Keratinocyte (primary cell): ENCODE measurements around the gene SLC27A4.

Experiments used
- EZH2 ChIP-seq: IDR thresholded peaks from one replicate; pipeline ENCODE4 v1.6.1; 2012; ENCODE audit warnings: inconsistent platforms, mild to moderate bottlenecking, low read length, moderate library complexity
- TF ChIP-seq, protein P1 (sequence below), 3 experiments: IDR thresholded peaks in 1 of 3; conservative IDR thresholded peaks in 1 of 3; optimal IDR thresholded peaks in 1 of 3; 2 replicates in 2 of 3; 3 replicates in 1 of 3; pipeline versions ENCODE3 to v1.5.1; 2011; ENCODE audit warnings: low read length in 3 of 3, mild to moderate bottlenecking in 3 of 3, moderate library complexity in 2 of 3, control low read depth in 1 of 3, inconsistent platforms in 1 of 3; ENCODE audit not compliant: insufficient read depth in 2 of 3; ENCODE audit errors: extremely low read depth in 1 of 3

DNA sequence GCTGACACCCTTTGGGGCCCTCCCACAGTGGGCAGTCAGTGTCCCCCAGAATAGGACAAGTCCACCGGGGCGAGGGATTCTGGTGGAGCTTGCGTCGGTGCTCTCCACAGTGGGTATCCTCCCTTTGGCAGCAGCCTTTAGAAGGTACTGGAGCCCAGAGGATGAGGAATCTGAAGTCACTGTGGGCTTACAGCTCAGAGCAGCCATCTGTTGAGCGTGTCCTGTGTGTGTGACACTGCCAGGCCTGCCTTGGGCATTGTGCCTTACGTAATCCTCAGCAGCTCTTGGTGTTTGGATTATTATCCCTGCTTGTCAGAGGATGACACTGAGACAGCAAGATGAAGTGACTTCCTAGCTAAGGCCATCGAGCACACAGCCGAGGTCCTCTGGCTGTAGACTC is 43.5 kb downstream of the SLC27A4 start:
- TF ChIP-seq, protein P1, sequence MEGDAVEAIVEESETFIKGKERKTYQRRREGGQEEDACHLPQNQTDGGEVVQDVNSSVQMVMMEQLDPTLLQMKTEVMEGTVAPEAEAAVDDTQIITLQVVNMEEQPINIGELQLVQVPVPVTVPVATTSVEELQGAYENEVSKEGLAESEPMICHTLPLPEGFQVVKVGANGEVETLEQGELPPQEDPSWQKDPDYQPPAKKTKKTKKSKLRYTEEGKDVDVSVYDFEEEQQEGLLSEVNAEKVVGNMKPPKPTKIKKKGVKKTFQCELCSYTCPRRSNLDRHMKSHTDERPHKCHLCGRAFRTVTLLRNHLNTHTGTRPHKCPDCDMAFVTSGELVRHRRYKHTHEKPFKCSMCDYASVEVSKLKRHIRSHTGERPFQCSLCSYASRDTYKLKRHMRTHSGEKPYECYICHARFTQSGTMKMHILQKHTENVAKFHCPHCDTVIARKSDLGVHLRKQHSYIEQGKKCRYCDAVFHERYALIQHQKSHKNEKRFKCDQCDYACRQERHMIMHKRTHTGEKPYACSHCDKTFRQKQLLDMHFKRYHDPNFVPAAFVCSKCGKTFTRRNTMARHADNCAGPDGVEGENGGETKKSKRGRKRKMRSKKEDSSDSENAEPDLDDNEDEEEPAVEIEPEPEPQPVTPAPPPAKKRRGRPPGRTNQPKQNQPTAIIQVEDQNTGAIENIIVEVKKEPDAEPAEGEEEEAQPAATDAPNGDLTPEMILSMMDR (optimal IDR thresholded peaks at IDR 0.05 in 1 of 3, IDR thresholded peaks at IDR 0.05 in 1 of 3, conservative IDR thresholded peaks at IDR 0.05 in 1 of 3; ENCODE audit: extremely low read depth in 1 of 3, insufficient read depth in 2 of 3, low read length in 3 of 3) = no peak
- no peak for TF ChIP-seq EZH2
